Kidney (tissue), 14 donors: Measurements from ENCODE around the gene CHEK2. TPM values are rescaled to one million over a fixed set of nuclear protein-coding genes. Genes with fewer than 3 reads are reported as not detected.
A peak's percentile ranks its signal among the peaks of the same experiment; 100 is the strongest.
"Not testable (repeated sequence)": the region's sequence is repeated elsewhere in the genome, so short reads cannot be mapped to it uniquely, and the experiment has no call there.

Source experiments
- DNase-seq, 5 donors: peaks; one replicate each; pipeline ENCODE4 v3.0.0-alpha.2; 2013 to 2020
- FAIRE-seq: peaks from 2 replicates; lab custom pipeline; 2012; peaks lifted over from hg19 to GRCh38; lab: Jason Lieb, UNC
- H3K27ac ChIP-seq, 2 donors: one replicate each; pipeline ENCODE4 v1.7.0; 2013; ENCODE audit warnings: low read depth in 2 of 2, low read length in 2 of 2, inconsistent platforms in 1 of 2
- H3K27me3 ChIP-seq: one replicate; pipeline ENCODE4 v1.7.1; 2013; ENCODE audit warnings: low read length, inconsistent platforms; ENCODE audit not compliant: control insufficient read depth, insufficient read depth
- H3K36me3 ChIP-seq, 3 donors: one replicate each; pipeline versions ENCODE4 v1.7.0 to v1.7.1; 2013; ENCODE audit warnings: low read length in 3 of 3, control low read depth in 1 of 3, inconsistent platforms in 1 of 3; ENCODE audit not compliant: insufficient read depth in 3 of 3, control insufficient read depth in 2 of 3
- H3K4me1 ChIP-seq, 3 donors: one replicate each; pipeline versions ENCODE4 v1.7.0 to v1.7.1; 2013; ENCODE audit warnings: low read length in 3 of 3, inconsistent platforms in 1 of 3, low read depth in 1 of 3; ENCODE audit not compliant: control insufficient read depth in 2 of 3, insufficient read depth in 2 of 3
- H3K4me3 ChIP-seq, 3 donors: one replicate each; pipeline versions ENCODE4 v1.7.0 to v1.8.1; 2013; ENCODE audit warnings: low read length in 3 of 3, control low read depth in 1 of 3, inconsistent platforms in 1 of 3
- H3K9ac ChIP-seq, 3 donors: one replicate each; pipeline versions ENCODE4 v1.7.0 to v1.7.1; 2013; ENCODE audit warnings: low read length in 3 of 3, control low read depth in 1 of 3, inconsistent platforms in 1 of 3
- H3K9me3 ChIP-seq, 3 donors: one replicate each; pipeline versions ENCODE4 v1.7.0 to v1.7.1; 2013; ENCODE audit warnings: low read length in 3 of 3, control low read depth in 1 of 3, inconsistent platforms in 1 of 3; ENCODE audit not compliant: control insufficient read depth in 2 of 3, insufficient read depth in 1 of 3
- CTCF ChIP-seq: IDR thresholded peaks from 3 replicates; pipeline ENCODE4 v1.5.1; 2012; ENCODE audit warnings: mild to moderate bottlenecking, moderate library complexity, borderline replicate concordance; ENCODE audit not compliant: insufficient read depth; ENCODE audit errors: extremely low read depth
- intact Hi-C: fragments of 100-400 bp; cut with DNase I; formaldehyde crosslinking; loops from one replicate; pipeline ENCODE4 v1.11.1; 2022
- polyA plus RNA-seq: library from polyadenylated mRNA; stranded (reverse); fragments of 350-450 nt; fragmentation: Illumina TruSeq; extraction: RNeasy Lipid Tissue Mini Kit (QIAGEN cat#74804); gene quantifications from one replicate; pipeline ENCODE4 v1.2.3, GENCODE V29; 2014; ENCODE audit warnings: low read depth, low replicate concordance; ENCODE audit not compliant: insufficient read depth
- total RNA-seq: library from RNA; stranded (reverse); fragmentation: NEBNext Ultra II Directional; extraction: Animal tissue kit (Norgen Biotek cat#: 25700); gene quantifications from one replicate; pipeline ENCODE4 v1.2.1, GENCODE V29; 2021
- donor health status: control.
- donor health status: control.
- donor health status: control.
- donor health status: control.
- donor health status: control.
- donor health status: DM: yes; HTN: yes; CAD: no.
- donor health status: Normal renal cell carcinoma (clear cell type).

CHEK2 gene
- total and polyA plus RNA-seq, 2 donors from 2014 or later: 4.6 to 10.1 TPM

GRCh38 chr22:28766628-28767027, 25.0 kb upstream of the CHEK2 start:
- no peaks in the 10 kb centered on the region for H3K9me3 ChIP-seq
- no peak for FAIRE-seq
- no peak for TF ChIP-seq CTCF

GRCh38 chr22:28762000-28762399, 20.4 kb upstream of the CHEK2 start:
- H3K9me3 ChIP-seq, H3K27me3 ChIP-seq, H3K9ac ChIP-seq, H3K36me3 ChIP-seq, intact Hi-C loops, FAIRE-seq, H3K4me1 ChIP-seq, DNase-seq, H3K27ac ChIP-seq, H3K4me3 ChIP-seq: not testable (repeated sequence)

More at GRCh38 chr22:28766628-28767027, 25.0 kb upstream of the CHEK2 start:
- H3K4me3 ChIP-seq: no peak overlapping the region
- intact Hi-C loops: no loop called here
- DNase-seq: no peak
- no peaks in the 10 kb centered on the region for H3K36me3 ChIP-seq
- H3K4me1 ChIP-seq: no peaks in the 10 kb centered on the region
- H3K27me3 ChIP-seq: no peaks in the 10 kb centered on the region
- no peak overlapping the region for H3K9ac ChIP-seq
- no peak overlapping the region for H3K27ac ChIP-seq

- FAIRE-seq: no peak
- TF ChIP-seq CTCF: no peak
- H3K9ac ChIP-seq: no peak overlapping the region
- no peak overlapping the region for H3K27ac ChIP-seq
- H3K9me3 ChIP-seq: no peaks in the 10 kb centered on the region
- no peaks in the 10 kb centered on the region for H3K27me3 ChIP-seq
- intact Hi-C loops: no loop called here
- no peaks in the 10 kb centered on the region for H3K4me1 ChIP-seq
- DNase-seq: no peak
- H3K36me3 ChIP-seq: no peaks in the 10 kb centered on the region
- H3K4me3 ChIP-seq: no peak overlapping the region
Measured at GRCh38 chr22:28761449-28761755, 19.8 kb upstream of the CHEK2 start.

- Histone ChIP-seq H3K36me3 (no peaks in the 10 kb centered on the region), H3K27me3 (no peaks in the 10 kb centered on the region), H3K4me3 (no peak overlapping the region), H3K9ac (no peak overlapping the region), H3K4me1 (no peaks in the 10 kb centered on the region), H3K27ac (no peak overlapping the region), H3K9me3 (no peaks in the 10 kb centered on the region)
- DNase-seq (peak in 1 of 5 donors; percentile 15), FAIRE-seq (no peak)
- intact Hi-C loops: no loop called here
- no peak for TF ChIP-seq CTCF
Measured at GRCh38 chr22:28759861-28760560, 18.4 kb upstream of the CHEK2 start.

GRCh38 chr22:28754512-28754911, 12.9 kb upstream of the CHEK2 start:
- intact Hi-C loops: not testable (repeated sequence)

More at GRCh38 chr22:28754512-28754911, 12.9 kb upstream of the CHEK2 start:
- H3K27ac ChIP-seq, H3K4me1 ChIP-seq, H3K36me3 ChIP-seq, DNase-seq, H3K9me3 ChIP-seq, H3K4me3 ChIP-seq, H3K27me3 ChIP-seq, H3K9ac ChIP-seq, FAIRE-seq: not testable (repeated sequence)
